ENCODE results near the gene RPS17.
"Not testable (repeated sequence)": the region's sequence is repeated elsewhere in the genome, so short reads cannot be mapped to it uniquely, and the experiment has no call there.

- TF ChIP-seq CTCF (conservative IDR thresholded peaks at IDR 0.05 in 1 of 2, IDR thresholded peaks at IDR 0.05 in 1 of 2; ENCODE audit: extremely low read depth in 1 of 2, insufficient read depth in 1 of 2, low read depth in 1 of 2, low read length in 2 of 2): peak in 1 of 2 donors; percentile 15
- TF ChIP-seq EZH2 (IDR thresholded peaks at IDR 0.05; ENCODE audit: borderline replicate concordance, low read length): not testable (repeated sequence)
Observed at GRCh38 chr15:82502700-82503339, 37.4 kb downstream of the RPS17 start.
